ENCODE data around the gene IKBKG. TPM values are rescaled to one million over a fixed set of nuclear protein-coding genes. Genes with fewer than 3 reads are reported as not detected.
"Not testable (repeated sequence)": the region's sequence is repeated elsewhere in the genome, so short reads cannot be mapped to it uniquely, and the experiment has no call there.

IKBKG gene, protein sequence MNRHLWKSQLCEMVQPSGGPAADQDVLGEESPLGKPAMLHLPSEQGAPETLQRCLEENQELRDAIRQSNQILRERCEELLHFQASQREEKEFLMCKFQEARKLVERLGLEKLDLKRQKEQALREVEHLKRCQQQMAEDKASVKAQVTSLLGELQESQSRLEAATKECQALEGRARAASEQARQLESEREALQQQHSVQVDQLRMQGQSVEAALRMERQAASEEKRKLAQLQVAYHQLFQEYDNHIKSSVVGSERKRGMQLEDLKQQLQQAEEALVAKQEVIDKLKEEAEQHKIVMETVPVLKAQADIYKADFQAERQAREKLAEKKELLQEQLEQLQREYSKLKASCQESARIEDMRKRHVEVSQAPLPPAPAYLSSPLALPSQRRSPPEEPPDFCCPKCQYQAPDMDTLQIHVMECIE
- polyA plus RNA-seq, result 10 to 100 TPM; 17.7 to 34.9 (median 27.7) TPM
- long read RNA-seq, donor 1, transcript IKBKG-206 (10 exons, 2,299 nt), result major isoform, 8 of 8 reads
- long read RNA-seq, donor 1, partial matches to known transcripts, result 0 of 8 reads
- long read RNA-seq, donor 1, other reads (novel, unspliced or antisense), result 0 of 8 reads
- long read RNA-seq, donor 2, partial matches to known transcripts, result 0 of 1 reads
- long read RNA-seq, donor 2, other reads (novel, unspliced or antisense), result 0 of 1 reads
- long read RNA-seq, donor 3, partial matches to known transcripts, result 0 of 2 reads
- long read RNA-seq, donor 3, other reads (novel, unspliced or antisense), result 0 of 2 reads
- long read RNA-seq, donor 4, result 0 reads
- long read RNA-seq, donor 5, result 0 reads
- long read RNA-seq, donor 6, partial matches to known transcripts, result 5 of 7 reads
- long read RNA-seq, donor 6, other reads (novel, unspliced or antisense), result 0 of 7 reads
- long read RNA-seq, donor 7, partial matches to known transcripts, result 0 of 4 reads
- long read RNA-seq, donor 7, other reads (novel, unspliced or antisense), result 0 of 4 reads
- long read RNA-seq, donor 8, partial matches to known transcripts, result 0 of 1 reads
- long read RNA-seq, donor 8, other reads (novel, unspliced or antisense), result 0 of 1 reads
- long read RNA-seq, donor 9, partial matches to known transcripts, result 0 of 1 reads
- long read RNA-seq, donor 9, other reads (novel, unspliced or antisense), result 0 of 1 reads
- long read RNA-seq, donor 10, transcript IKBKG-206 (10 exons, 2,299 nt), result major isoform, 6 of 11 reads
- long read RNA-seq, donor 10, partial matches to known transcripts, result 5 of 11 reads
- long read RNA-seq, donor 10, other reads (novel, unspliced or antisense), result 0 of 11 reads

DNA sequence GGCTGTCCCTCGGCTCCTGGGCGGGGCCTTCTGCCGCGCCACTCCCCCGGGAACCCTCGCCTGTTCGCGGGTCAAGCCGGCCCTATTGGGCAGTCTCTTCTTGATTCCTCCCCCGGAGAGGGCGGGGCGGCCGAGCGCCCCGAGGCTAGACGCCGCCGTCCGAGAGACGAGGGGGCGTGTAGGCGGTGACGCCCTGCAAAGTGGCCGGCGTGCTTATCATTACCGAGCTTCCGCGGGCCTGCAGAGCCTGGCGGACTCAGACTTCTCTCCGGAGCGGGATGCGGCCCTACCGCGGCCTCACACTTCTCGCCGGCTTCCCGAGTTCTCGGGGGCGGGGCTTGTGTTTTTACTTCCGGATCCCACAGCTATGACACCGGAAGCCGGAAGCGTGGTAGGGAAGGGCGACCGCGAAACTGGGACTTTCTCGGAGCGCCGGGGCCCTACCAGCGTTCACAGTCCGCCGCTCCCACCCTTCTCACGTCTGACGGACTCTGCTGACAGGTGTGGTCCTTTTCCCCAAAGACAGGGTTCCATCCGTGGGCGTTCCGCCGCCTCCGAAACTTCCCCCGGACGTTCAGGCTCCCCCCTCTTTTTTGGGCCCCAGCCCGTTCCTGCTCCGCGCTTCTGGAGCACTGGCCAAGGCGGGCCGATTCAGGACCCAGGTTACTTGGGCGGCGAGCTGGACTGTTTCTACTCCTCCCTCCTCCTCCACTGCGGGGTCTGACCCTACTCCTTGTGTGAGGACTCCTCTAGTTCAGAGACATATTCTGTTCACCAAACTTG lies at the start of gene IKBKG:
TSS of gene IKBKG (plus strand) at position 376 of the 783 bp plus-strand sequence. CDS start 4,383 bp downstream, outside the sequence.
- peak within 1 kb of the TSS; percentile 86 to 98 (median 95) for H3K27ac ChIP-seq (ENCODE audit: low read depth in 1 of 3, low read length in 2 of 3)
- H3K36me3 ChIP-seq (ENCODE audit: control insufficient read depth in 3 of 3, insufficient read depth in 2 of 3, low read depth in 1 of 3, low read length in 3 of 3), result peaks cover 0 to 12% (median 0%) of the 10 kb centered on the region in 3 donors
- FAIRE-seq, result no peak
- no peaks in the 10 kb centered on the region for H3K27me3 ChIP-seq (ENCODE audit: control insufficient read depth in 3 of 3, insufficient read depth in 3 of 3, low read length in 3 of 3)
- DNase-seq, result peak; percentile 86 to 93
- peaks cover 0 to 5% (median 0%) of the 10 kb centered on the region in 3 donors for H3K4me1 ChIP-seq (ENCODE audit: control insufficient read depth in 3 of 3, insufficient read depth in 2 of 3, low read depth in 1 of 3, low read length in 2 of 3)
- WGBS, 3 donors, result 1 to 44% (median 11%) methylated on average over 48 to 69 of the region's 69 CpGs
- no peaks in the 10 kb centered on the region for H3K9me3 ChIP-seq (ENCODE audit: control insufficient read depth in 2 of 2, insufficient read depth in 1 of 2, low read depth in 1 of 2, low read length in 1 of 2)
- peak within 1 kb of the TSS; percentile 57 to 79 (median 64) for H3K4me3 ChIP-seq (ENCODE audit: low read depth in 1 of 3, low read length in 3 of 3)

DNA sequence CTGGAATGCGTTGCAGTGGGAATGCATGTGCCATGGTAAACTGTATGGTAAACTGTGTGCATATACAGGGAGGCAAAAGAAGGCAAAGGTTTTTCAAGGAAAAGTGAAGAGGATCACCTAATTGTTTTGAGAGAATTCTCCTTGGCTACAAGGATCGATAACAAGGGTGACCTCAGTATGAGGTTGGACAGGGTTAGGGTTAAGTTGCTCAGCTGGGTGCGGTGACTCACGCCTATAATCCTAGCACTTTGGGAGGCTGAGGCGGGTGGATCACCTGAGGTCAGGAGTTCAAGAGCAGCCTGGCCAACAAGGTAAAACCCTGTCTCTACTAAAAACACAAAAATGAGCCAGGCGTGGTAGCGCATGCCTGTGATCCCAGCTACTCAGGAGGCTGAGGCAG lies 46.0 kb upstream of the IKBKG start:
- not testable (repeated sequence) for H3K4me3 ChIP-seq (ENCODE audit: low read depth in 1 of 3, low read length in 3 of 3); H3K27me3 ChIP-seq (ENCODE audit: control insufficient read depth in 3 of 3, insufficient read depth in 3 of 3, low read length in 3 of 3); H3K4me1 ChIP-seq (ENCODE audit: control insufficient read depth in 3 of 3, insufficient read depth in 2 of 3, low read depth in 1 of 3, low read length in 2 of 3); DNase-seq; FAIRE-seq; H3K9me3 ChIP-seq (ENCODE audit: control insufficient read depth in 2 of 2, insufficient read depth in 1 of 2, low read depth in 1 of 2, low read length in 1 of 2); H3K27ac ChIP-seq (ENCODE audit: low read depth in 1 of 3, low read length in 2 of 3)
- 71 to 91% (median 76%) methylated on average over 7 of the region's 7 CpGs for WGBS, 3 donors
- H3K36me3 ChIP-seq (ENCODE audit: control insufficient read depth in 3 of 3, insufficient read depth in 2 of 3, low read depth in 1 of 3, low read length in 3 of 3), result peaks cover 0 to 13% (median 0%) of the 10 kb centered on the region in 3 donors

DNA sequence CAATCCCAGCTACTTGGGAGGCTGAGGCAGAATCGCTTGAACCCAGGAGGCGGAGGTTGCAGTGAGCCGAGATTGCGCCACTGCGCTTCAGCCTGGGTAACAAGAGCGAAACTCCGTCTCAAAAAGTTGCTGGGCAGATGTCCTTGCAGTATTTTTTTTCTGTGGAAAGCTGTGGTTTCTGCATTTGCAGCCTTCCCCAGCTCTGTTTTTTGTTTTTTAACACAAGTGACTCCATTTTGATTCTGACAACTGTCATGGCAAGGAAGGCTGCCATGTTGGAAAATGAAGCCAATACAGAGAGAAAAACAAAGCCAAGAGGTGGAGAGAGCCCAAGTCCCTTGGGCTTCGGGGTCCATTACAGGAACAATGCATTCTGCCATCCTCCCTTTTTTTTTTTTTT lies 45.3 kb upstream of the IKBKG start:
- Histone ChIP-seq H3K36me3 (ENCODE audit: control insufficient read depth in 3 of 3, insufficient read depth in 2 of 3, low read depth in 1 of 3, low read length in 3 of 3) (peaks cover 0 to 19% (median 0%) of the 10 kb centered on the region in 3 donors), H3K4me1 (ENCODE audit: control insufficient read depth in 3 of 3, insufficient read depth in 2 of 3, low read depth in 1 of 3, low read length in 2 of 3) (no peaks in the 10 kb centered on the region), H3K27ac (ENCODE audit: low read depth in 1 of 3, low read length in 2 of 3) (no peak overlapping the region), H3K4me3 (ENCODE audit: low read depth in 1 of 3, low read length in 3 of 3) (no peak overlapping the region), H3K27me3 (ENCODE audit: control insufficient read depth in 3 of 3, insufficient read depth in 3 of 3, low read length in 3 of 3) (no peaks in the 10 kb centered on the region), H3K9me3 (ENCODE audit: control insufficient read depth in 2 of 2, insufficient read depth in 1 of 2, low read depth in 1 of 2, low read length in 1 of 2) (no peaks in the 10 kb centered on the region)
- DNase-seq, result no peak
- 81 to 87% (median 83%) methylated on average over 8 of the region's 8 CpGs for WGBS, 3 donors
- FAIRE-seq, result no peak

DNA sequence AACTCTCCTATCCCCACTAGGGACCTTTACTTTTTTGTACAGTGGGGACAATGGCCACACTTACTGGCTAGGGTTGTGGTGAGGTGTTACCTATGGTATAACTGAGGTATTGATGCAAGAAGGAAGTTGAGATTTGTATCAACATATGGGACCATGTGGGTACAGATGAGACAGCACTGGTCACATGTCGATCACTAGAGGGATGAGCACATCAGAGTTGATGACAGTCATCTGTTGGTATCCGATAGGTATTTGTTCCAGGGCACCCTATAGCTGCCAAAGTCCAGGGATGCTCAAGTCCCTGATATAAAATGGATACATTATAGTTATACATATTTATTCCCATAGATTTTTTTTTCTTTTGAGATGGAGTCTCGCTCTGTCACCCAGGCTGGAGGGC lies 44.4 kb upstream of the IKBKG start:
- peaks cover 0 to 28% (median 2%) of the 10 kb centered on the region in 3 donors for H3K36me3 ChIP-seq (ENCODE audit: control insufficient read depth in 3 of 3, insufficient read depth in 2 of 3, low read depth in 1 of 3, low read length in 3 of 3)
- no peaks in the 10 kb centered on the region for H3K9me3 ChIP-seq (ENCODE audit: control insufficient read depth in 2 of 2, insufficient read depth in 1 of 2, low read depth in 1 of 2, low read length in 1 of 2)
- H3K27me3 ChIP-seq (ENCODE audit: control insufficient read depth in 3 of 3, insufficient read depth in 3 of 3, low read length in 3 of 3), result no peaks in the 10 kb centered on the region
- H3K4me3 ChIP-seq (ENCODE audit: low read depth in 1 of 3, low read length in 3 of 3), result no peak overlapping the region
- H3K27ac ChIP-seq (ENCODE audit: low read depth in 1 of 3, low read length in 2 of 3), result no peak overlapping the region
- 71 to 83% (median 83%) methylated on average over 3 of the region's 3 CpGs for WGBS, 3 donors
- no peak for FAIRE-seq
- DNase-seq, result no peak
- no peaks in the 10 kb centered on the region for H3K4me1 ChIP-seq (ENCODE audit: control insufficient read depth in 3 of 3, insufficient read depth in 2 of 3, low read depth in 1 of 3, low read length in 2 of 3)

DNA sequence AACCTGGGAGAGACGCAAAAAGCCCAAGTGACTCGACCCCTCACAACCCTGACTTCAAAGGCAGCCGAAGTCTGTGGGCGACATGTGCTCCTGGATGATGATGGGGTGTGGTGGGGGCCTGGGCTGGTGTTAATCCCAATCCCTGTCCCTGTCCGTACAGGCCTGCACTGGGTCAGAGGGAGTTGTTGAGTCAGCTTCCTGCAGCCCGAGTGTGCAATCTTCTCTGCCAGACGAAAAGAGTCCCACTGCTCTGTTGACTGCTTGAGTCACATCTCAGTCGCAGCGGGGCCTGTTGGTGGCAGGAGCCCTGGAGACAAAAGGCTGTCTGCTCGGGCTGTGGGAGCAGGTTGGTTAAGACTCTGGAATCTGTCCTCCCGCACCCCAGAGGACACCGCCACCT lies 41.7 kb upstream of the IKBKG start:
- no peak overlapping the region for H3K4me3 ChIP-seq (ENCODE audit: low read depth in 1 of 3, low read length in 3 of 3)
- no peak for DNase-seq
- no peaks in the 10 kb centered on the region for H3K27me3 ChIP-seq (ENCODE audit: control insufficient read depth in 3 of 3, insufficient read depth in 3 of 3, low read length in 3 of 3)
- H3K4me1 ChIP-seq (ENCODE audit: control insufficient read depth in 3 of 3, insufficient read depth in 2 of 3, low read depth in 1 of 3, low read length in 2 of 3), result no peaks in the 10 kb centered on the region
- H3K27ac ChIP-seq (ENCODE audit: low read depth in 1 of 3, low read length in 2 of 3), result no peak overlapping the region
- 84 to 88% (median 86%) methylated on average over 11 to 12 of the region's 12 CpGs for WGBS, 3 donors
- no peak for FAIRE-seq
- H3K36me3 ChIP-seq (ENCODE audit: control insufficient read depth in 3 of 3, insufficient read depth in 2 of 3, low read depth in 1 of 3, low read length in 3 of 3), result peaks cover 1 to 46% (median 2%) of the 10 kb centered on the region in 3 donors
- no peaks in the 10 kb centered on the region for H3K9me3 ChIP-seq (ENCODE audit: control insufficient read depth in 2 of 2, insufficient read depth in 1 of 2, low read depth in 1 of 2, low read length in 1 of 2)

DNA sequence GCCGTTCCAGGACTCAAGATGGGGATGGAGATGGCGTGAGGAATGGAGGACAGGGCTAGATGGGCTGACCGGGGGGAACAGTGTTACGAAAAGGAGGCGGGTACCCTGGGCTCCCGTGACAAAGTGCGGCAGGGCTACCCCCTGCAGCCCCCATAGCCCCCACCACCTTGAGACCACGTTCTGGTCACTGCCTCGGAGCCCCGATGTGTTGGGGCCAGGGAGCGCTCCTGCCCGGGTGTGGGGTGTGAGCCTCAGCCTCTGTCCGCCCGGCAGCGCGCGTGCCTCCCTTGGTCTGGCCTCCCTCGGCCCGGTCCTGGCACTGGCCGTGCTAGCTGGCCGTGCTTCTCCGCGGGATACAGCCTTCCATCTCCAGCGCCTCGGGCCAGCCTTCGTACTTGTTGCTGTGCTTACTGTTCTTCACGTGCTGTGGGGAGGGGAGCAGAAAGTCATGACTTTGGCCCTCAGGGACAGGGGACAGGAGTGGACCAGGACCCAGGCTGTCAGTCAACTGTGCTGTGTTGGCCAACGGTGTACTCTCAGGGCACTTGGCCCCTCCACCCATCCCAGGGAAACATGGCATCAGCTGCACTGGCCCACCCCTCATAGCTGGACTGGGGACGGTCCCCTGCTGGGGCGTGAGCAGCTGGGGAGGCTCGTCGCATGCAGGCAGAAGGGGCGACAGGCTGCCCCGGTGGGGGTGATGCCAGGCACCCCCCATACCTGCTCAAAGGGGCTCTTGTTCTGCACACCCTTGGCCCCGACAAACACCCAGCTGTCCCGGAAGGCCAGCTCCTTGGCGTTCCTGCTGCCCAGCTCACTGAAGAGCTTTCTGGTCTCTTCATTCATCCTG lies 40.7 kb upstream of the IKBKG start:
- Histone ChIP-seq H3K4me1 (ENCODE audit: control insufficient read depth in 3 of 3, insufficient read depth in 2 of 3, low read depth in 1 of 3, low read length in 2 of 3) (no peaks in the 10 kb centered on the region), H3K9me3 (ENCODE audit: control insufficient read depth in 2 of 2, insufficient read depth in 1 of 2, low read depth in 1 of 2, low read length in 1 of 2) (no peaks in the 10 kb centered on the region), H3K4me3 (ENCODE audit: low read depth in 1 of 3, low read length in 3 of 3) (no peak overlapping the region), H3K27ac (ENCODE audit: low read depth in 1 of 3, low read length in 2 of 3) (no peak overlapping the region), H3K36me3 (ENCODE audit: control insufficient read depth in 3 of 3, insufficient read depth in 2 of 3, low read depth in 1 of 3, low read length in 3 of 3) (peaks cover 1 to 52% (median 2%) of the 10 kb centered on the region in 3 donors), H3K27me3 (ENCODE audit: control insufficient read depth in 3 of 3, insufficient read depth in 3 of 3, low read length in 3 of 3) (no peaks in the 10 kb centered on the region)
- WGBS, 3 donors, result 90 to 94% (median 93%) methylated on average over 24 to 37 of the region's 37 CpGs
- DNase-seq (no peak), FAIRE-seq (no peak)

DNA sequence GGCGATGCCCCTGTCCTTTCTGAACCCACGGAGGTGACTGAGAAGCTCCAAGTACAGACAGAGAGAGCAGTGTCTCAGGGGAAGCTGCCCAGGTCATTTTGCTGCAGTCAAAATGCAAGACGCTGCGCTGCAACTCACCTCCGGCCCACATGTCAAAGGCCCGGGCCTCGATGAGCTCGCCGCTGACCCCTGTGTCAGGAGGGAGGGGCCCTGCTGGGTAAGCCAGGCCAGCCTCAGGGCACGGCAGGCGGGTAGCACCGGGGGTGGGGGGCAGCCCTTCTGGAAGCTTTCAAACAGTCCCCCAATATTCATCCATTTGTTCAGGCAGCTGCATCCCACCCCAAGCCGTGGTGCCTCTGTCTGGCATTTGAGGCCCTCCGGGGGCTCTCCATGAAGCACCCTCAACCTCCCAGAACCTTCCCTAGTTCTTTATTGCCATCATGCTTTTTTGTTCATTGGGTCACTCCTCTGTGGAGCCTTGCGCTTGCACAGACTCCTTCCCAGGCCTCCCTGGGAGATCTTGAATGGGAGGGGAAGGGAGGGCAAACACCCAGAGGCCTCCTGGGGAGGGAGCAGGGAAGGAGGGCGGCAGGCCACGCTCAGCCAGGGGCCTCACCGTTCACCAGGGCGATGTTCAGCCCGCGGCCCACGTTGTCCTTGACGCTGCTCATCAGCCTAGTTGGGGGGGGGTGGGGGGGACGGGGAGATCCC lies 39.6 kb upstream of the IKBKG start:
- FAIRE-seq (no peak), DNase-seq (no peak)
- Histone ChIP-seq H3K4me1 (ENCODE audit: control insufficient read depth in 3 of 3, insufficient read depth in 2 of 3, low read depth in 1 of 3, low read length in 2 of 3) (no peaks in the 10 kb centered on the region), H3K27me3 (ENCODE audit: control insufficient read depth in 3 of 3, insufficient read depth in 3 of 3, low read length in 3 of 3) (no peaks in the 10 kb centered on the region), H3K9me3 (ENCODE audit: control insufficient read depth in 2 of 2, insufficient read depth in 1 of 2, low read depth in 1 of 2, low read length in 1 of 2) (no peaks in the 10 kb centered on the region), H3K36me3 (ENCODE audit: control insufficient read depth in 3 of 3, insufficient read depth in 2 of 3, low read depth in 1 of 3, low read length in 3 of 3) (peaks cover 1 to 60% (median 2%) of the 10 kb centered on the region in 3 donors), H3K27ac (ENCODE audit: low read depth in 1 of 3, low read length in 2 of 3) (no peak overlapping the region), H3K4me3 (ENCODE audit: low read depth in 1 of 3, low read length in 3 of 3) (no peak overlapping the region)
- 82 to 89% (median 87%) methylated on average over 13 to 24 of the region's 24 CpGs for WGBS, 3 donors

Measured in small intestine (tissue), 16 donors.